ENCODE measurements around the gene KCNB1. TPM values are rescaled to one million over a fixed set of nuclear protein-coding genes. Genes with fewer than 3 reads are reported as not detected.

KCNB1 gene
- total and polyA plus RNA-seq, 2 of the 4 experiments (the other 2 are of a cell fraction), result 0.05 TPM; not detected in 1

DNA sequence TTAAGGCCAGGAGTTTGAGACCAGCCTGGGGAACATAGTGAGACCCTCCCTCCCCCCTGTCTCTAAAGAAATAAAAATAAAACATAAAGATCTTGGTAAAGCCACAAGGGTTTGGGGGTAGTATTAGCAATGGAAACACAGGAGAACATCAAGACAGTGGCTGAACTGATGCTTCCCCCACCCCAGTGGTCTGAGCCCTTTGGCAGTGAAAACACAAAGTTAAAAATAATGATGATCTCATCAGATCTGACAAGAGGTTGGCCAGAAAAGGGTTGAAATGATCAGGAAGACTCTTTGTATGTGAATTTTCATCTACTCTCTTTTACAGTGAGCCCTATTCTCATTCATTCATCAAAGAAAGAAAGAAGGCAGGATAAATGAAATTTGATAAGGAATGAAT lies 93.7 kb downstream of the KCNB1 start:
- intact Hi-C loops (cut with micrococcal nuclease) (loop anchor here (10.0 kb wide), 1 partner anchor 96 kb away; the partner anchor contains the start of gene KCNB1), in situ Hi-C loops (cut with MboI; ENCODE audit: low sequenced_read_pairs) (no loop called here), dilution Hi-C loops (cut with HindIII; ENCODE audit: low sequenced_read_pairs, unreplicated experiment) (no loop called here)
- H3K36me3 ChIP-seq (ENCODE audit: control insufficient read depth, insufficient read depth, low read length), result no peaks in the 10 kb centered on the region
- no peak overlapping the region for H2AK9ac ChIP-seq (replicated peaks; ENCODE audit: low read depth, low read length, poor library complexity)
- H3K27ac ChIP-seq (ENCODE audit: insufficient read depth, low read length), result no peak overlapping the region
- no peak overlapping the region for H3K18ac ChIP-seq (ENCODE audit: low read depth, low read length)
- CTCF ChIA-PET, result interaction anchor here (1.3 kb wide), 1 partner anchor 95 kb away, joined by 3 read pairs; no protein-coding TSS in a partner anchor
- POLR2A ChIA-PET (ENCODE audit: unreplicated experiment), result no interaction called here
- no peak overlapping the region for H3K14ac ChIP-seq (replicated peaks; ENCODE audit: low read depth, low read length)
- ATAC-seq (ENCODE audit: low read depth) (no peak), DNase-seq (no peak)
- no peak overlapping the region for H3K23ac ChIP-seq (ENCODE audit: low read depth, low read length)
- H2AFZ ChIP-seq (replicated peaks; ENCODE audit: low read length, poor library complexity), result no peak overlapping the region
- H3K9me3 ChIP-seq (ENCODE audit: control insufficient read depth, insufficient read depth, low read length), result no peaks in the 10 kb centered on the region
- H3K9me1 ChIP-seq (ENCODE audit: insufficient read depth, low read length), result no peaks in the 10 kb centered on the region
- H4K20me1 ChIP-seq (ENCODE audit: insufficient read depth, low read length), result no peaks in the 10 kb centered on the region
- H2BK120ac ChIP-seq (ENCODE audit: low read depth, low read length), result no peak overlapping the region
- no peak overlapping the region for H2BK15ac ChIP-seq (ENCODE audit: low read depth, low read length)
- H4K5ac ChIP-seq (ENCODE audit: low read depth, low read length), result no peak overlapping the region
- no peak overlapping the region for H3K4me2 ChIP-seq (ENCODE audit: low read depth, low read length)
- no peak overlapping the region for H2BK5ac ChIP-seq (ENCODE audit: low read depth, low read length, poor library complexity, severe bottlenecking)
- no peak overlapping the region for H4K8ac ChIP-seq (ENCODE audit: low read depth in 2 of 2, low read length in 2 of 2)
- H3K56ac ChIP-seq (ENCODE audit: extremely low read depth, insufficient read depth, low read length), result no peak overlapping the region
- H3K27me3 ChIP-seq (ENCODE audit: control insufficient read depth, insufficient read depth, low read length), result peaks cover 40% of the 10 kb centered on the region
- no peak overlapping the region for H3K4ac ChIP-seq (ENCODE audit: low read depth, low read length)
- BruUV-seq (replicated peaks), result no TSS peak
- H2BK20ac ChIP-seq (ENCODE audit: low read depth, low read length), result no peak overlapping the region
- TF ChIP-seq RCOR1 (IDR thresholded peaks at IDR 0.05; ENCODE audit: insufficient replicate concordance, low read length), result no peak
- peak; percentile 53; the same call in 1 of the 2 replicates for TF ChIP-seq MAFK (IDR thresholded peaks at IDR 0.05; ENCODE audit: low read depth, low read length)
- no peak overlapping the region for H3K4me3 ChIP-seq (ENCODE audit: insufficient read depth, low read depth, low read length)
- no peak overlapping the region for H3K9ac ChIP-seq (ENCODE audit: low read depth, low read length)
- no peak overlapping the region for H2AK5ac ChIP-seq (ENCODE audit: low read depth, low read length)
- H4K91ac ChIP-seq (ENCODE audit: insufficient read depth, low read depth, low read length), result no peak overlapping the region
- H3K4me1 ChIP-seq (ENCODE audit: control insufficient read depth, insufficient read depth, low read length), result no peaks in the 10 kb centered on the region
- H3K79me1 ChIP-seq (ENCODE audit: low read depth in 1 of 2, low read length in 2 of 2), result no peaks in the 10 kb centered on the region

Data from IMR-90 (cell line).